Calu3 (cell line): ENCODE data around the gene COL4A2. TPM values are rescaled to one million over a fixed set of nuclear protein-coding genes. Genes with fewer than 3 reads are reported as not detected.

Experiments
- BruUV-seq: library from RNA; stranded (reverse); fragments of 400-500 nt; replicated peaks from 2 replicates; lab custom pipeline; 2021; lab: Mats Ljungman, UMichigan
- CTCF ChIA-PET: fragments of 300-600 bp; sonication (Branson Sonifier 250); formaldehyde crosslinking; loops from one replicate; lab custom pipeline; 2022; ENCODE audit warnings: antibody characterized with exemption; lab: Charles Lee
- DNase-seq: peaks from one replicate; pipeline ENCODE4 v3.0.0; 2022
- H3K27ac Mint-ChIP-seq: one replicate; pipeline ENCODE4 v1.8.0; 2022; ENCODE audit warnings: mixed read lengths; ENCODE audit not compliant: unreplicated experiment
- H3K27me3 Mint-ChIP-seq: one replicate; pipeline ENCODE4 v1.8.0; 2022; ENCODE audit warnings: mixed read lengths; ENCODE audit not compliant: unreplicated experiment
- H3K36me3 Mint-ChIP-seq: one replicate; pipeline ENCODE4 v1.8.0; 2022; ENCODE audit warnings: mild to moderate bottlenecking, moderate library complexity, mixed read lengths; ENCODE audit not compliant: insufficient read depth, unreplicated experiment
- H3K4me1 Mint-ChIP-seq: one replicate; pipeline ENCODE4 v1.8.0; 2022; ENCODE audit warnings: mild to moderate bottlenecking, low read depth, mixed read lengths; ENCODE audit not compliant: unreplicated experiment
- H3K4me3 Mint-ChIP-seq: one replicate; pipeline ENCODE4 v1.8.0; 2022; ENCODE audit warnings: mild to moderate bottlenecking, low read depth, moderate library complexity, mixed read lengths; ENCODE audit not compliant: unreplicated experiment
- H3K9me3 Mint-ChIP-seq: one replicate; pipeline ENCODE4 v1.8.0; 2022; ENCODE audit warnings: low read depth, mixed read lengths; ENCODE audit not compliant: unreplicated experiment
- CTCF ChIP-seq: fragments of 200-600 bp; IDR thresholded peaks from one replicate; pipeline ENCODE4 v1.8.0; 2022; ENCODE audit warnings: antibody characterized with exemption; ENCODE audit not compliant: unreplicated experiment
- intact Hi-C: fragments of 100-400 bp; cut with micrococcal nuclease; formaldehyde crosslinking; loops from one replicate; pipeline ENCODE4 v1.10.0; 2022; ENCODE audit not compliant: unreplicated experiment
- total RNA-seq: library from RNA; stranded (reverse); gene quantifications from 2 replicates; pipeline ENCODE4 v1.2.3, GENCODE V29; 2022

COL4A2 gene
- total RNA-seq, 1 experiment from 2014 or later: 0.42 TPM

DNA sequence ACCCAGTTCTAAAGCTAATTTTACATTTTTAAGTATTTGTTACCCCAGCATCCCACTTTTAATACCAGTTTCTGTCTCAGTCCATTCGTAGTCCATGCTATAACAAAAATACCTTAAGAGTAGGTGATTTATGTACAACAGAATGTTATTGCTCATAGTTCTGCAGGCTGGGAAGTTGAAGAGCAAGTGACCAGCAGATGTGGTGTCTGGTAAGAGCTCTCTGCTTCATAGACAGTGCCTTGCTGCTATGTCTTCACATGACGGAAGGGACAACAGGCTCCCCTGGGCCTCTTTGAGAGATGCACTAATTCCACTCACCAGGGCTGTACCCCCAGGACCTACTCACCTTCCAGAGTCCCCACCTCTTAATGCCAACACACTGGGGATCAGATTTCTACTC lies 96.6 kb downstream of the COL4A2 start:
- intact Hi-C loops: no loop called here
- DNase-seq: no peak
- CTCF ChIA-PET: no interaction called here
- BruUV-seq: no TSS peak
- Mint-ChIP-seq H3K36me3 (no peaks in the 10 kb centered on the region), H3K4me3 (no peak overlapping the region), H3K27ac (no peak overlapping the region), H3K9me3 (no peaks in the 10 kb centered on the region), H3K27me3 (no peaks in the 10 kb centered on the region), H3K4me1 (peaks cover 18% of the 10 kb centered on the region)
- no peak for TF ChIP-seq CTCF

GRCh38 chr13:110404321-110404720 lies 97.2 kb downstream of the COL4A2 start:
- Mint-ChIP-seq H3K9me3 (no peaks in the 10 kb centered on the region), H3K27me3 (no peaks in the 10 kb centered on the region), H3K27ac (no peak overlapping the region), H3K36me3 (no peaks in the 10 kb centered on the region), H3K4me3 (no peak overlapping the region), H3K4me1 (peaks cover 18% of the 10 kb centered on the region)
- DNase-seq: no peak
- BruUV-seq: no TSS peak
- intact Hi-C loops: no loop called here
- TF ChIP-seq CTCF: no peak
- CTCF ChIA-PET: no interaction called here

DNA sequence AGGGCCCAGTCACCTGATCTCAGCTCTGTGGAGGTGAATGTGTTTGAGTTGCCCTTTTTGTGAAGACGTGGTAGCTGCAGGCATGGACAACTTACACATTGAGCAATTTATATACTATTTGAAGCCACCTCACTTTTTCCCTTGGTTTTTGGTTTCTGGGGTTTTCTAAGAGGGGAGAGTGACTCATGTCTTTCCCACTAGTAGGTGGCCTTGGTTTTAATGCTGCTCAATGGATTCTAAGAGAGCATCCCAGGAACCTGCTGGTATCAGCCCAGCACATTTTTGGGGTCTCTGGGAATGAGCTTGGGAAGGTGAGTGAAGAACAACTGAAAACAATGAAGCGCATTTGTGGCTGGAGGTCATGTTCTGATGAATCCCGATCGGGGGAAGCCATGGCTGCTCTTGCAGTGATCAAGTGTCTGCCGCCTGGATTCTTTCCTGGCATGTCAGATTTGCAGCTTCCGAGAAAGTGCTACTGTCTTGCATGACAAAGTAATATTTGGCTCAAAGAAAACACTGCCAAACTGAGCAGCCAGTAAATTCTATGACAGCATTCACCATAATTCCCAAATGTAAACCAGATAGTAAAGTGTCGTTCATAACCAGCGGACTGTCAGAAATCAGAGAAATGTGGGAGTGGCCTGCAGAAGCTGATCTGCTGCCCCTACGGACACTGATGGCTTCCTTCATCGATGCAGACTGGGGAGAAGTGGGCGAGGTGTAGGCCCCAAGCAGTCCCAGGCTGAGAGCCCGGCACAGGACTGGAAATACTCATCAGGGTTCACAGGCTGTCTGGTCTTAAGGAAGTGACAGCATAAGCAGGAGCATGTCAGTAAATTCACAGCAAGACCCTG lies 98.7 kb downstream of the COL4A2 start:
- DNase-seq: no peak
- intact Hi-C loops: no loop called here
- Mint-ChIP-seq H3K4me1 (peaks cover 18% of the 10 kb centered on the region), H3K27ac (no peak overlapping the region), H3K27me3 (no peaks in the 10 kb centered on the region), H3K36me3 (no peaks in the 10 kb centered on the region), H3K4me3 (no peak overlapping the region), H3K9me3 (no peaks in the 10 kb centered on the region)
- CTCF ChIA-PET: no interaction called here
- BruUV-seq: no TSS peak
- no peak for TF ChIP-seq CTCF

DNA sequence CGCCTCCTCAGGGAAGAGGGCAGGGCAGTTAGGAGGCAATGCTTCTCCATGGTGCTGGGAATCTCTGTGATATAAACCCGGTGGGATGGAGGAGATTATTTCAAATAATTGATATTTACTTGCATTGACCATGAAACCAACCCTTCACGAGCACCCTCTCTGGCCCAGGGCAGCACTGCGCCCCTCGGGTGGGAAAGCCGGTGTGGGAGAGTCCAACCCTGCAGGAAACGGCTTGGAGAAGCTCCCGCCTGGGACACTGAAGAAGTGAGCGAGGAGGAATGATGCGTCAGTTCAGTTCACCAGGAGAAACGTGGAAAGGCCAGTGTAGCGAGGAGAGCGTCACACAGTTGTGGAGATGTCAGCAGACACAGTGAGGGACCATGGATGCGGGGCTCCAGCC lies 99.9 kb downstream of the COL4A2 start:
- peak overlapping the region; percentile 42 for H3K27ac Mint-ChIP-seq
- H3K36me3 Mint-ChIP-seq: no peaks in the 10 kb centered on the region
- no peaks in the 10 kb centered on the region for H3K9me3 Mint-ChIP-seq
- TF ChIP-seq CTCF: no peak
- DNase-seq: no peak
- no peaks in the 10 kb centered on the region for H3K27me3 Mint-ChIP-seq
- peaks cover 18% of the 10 kb centered on the region for H3K4me1 Mint-ChIP-seq
- CTCF ChIA-PET: no interaction called here
- no TSS peak for BruUV-seq
- intact Hi-C loops: no loop called here
- H3K4me3 Mint-ChIP-seq: no peak overlapping the region
